HepG2 (cell line): Measurements from ENCODE around the gene CARD19. TPM values are rescaled to one million over a fixed set of nuclear protein-coding genes. Genes with fewer than 3 reads are reported as not detected.

ENCODE experiments used
- ARID5B ChIP-seq: IDR thresholded peaks from 2 replicates; pipeline ENCODE4 v1.4.0; 2020; ENCODE audit warnings: mild to moderate bottlenecking, missing genetic modification reagents
- ELF1 ChIP-seq: sonication (generic); formaldehyde crosslinking; IDR thresholded peaks from 2 replicates; pipeline ENCODE4 v1.4.0; 2020; ENCODE audit warnings: missing genetic modification reagents
- HNF1B ChIP-seq: sonication (generic); formaldehyde crosslinking; IDR thresholded peaks from 2 replicates; pipeline ENCODE4 v1.5.1; 2020; ENCODE audit warnings: mild to moderate bottlenecking, moderate library complexity, missing genetic modification reagents
- MED8 ChIP-seq: sonication (generic); formaldehyde crosslinking; IDR thresholded peaks from 2 replicates; pipeline ENCODE4 v1.8.1; 2023; ENCODE audit warnings: mild to moderate bottlenecking, missing genetic modification reagents; ENCODE audit not compliant: insufficient replicate concordance
- TCF12 ChIP-seq, 2 experiments: fragments of 450-650 bp in 1 of 2; sonication (generic) in 1 of 2; formaldehyde crosslinking in 1 of 2; IDR thresholded peaks; 2 replicates each; pipeline versions ENCODE4 v1.6.1 to v1.8.0; 2017 to 2022; ENCODE audit warnings: antibody characterized with exemption in 1 of 2, mild to moderate bottlenecking in 1 of 2, missing genetic modification reagents in 1 of 2, moderate library complexity in 1 of 2
- ZNF292 ChIP-seq: sonication (generic); formaldehyde crosslinking; IDR thresholded peaks from 2 replicates; pipeline ENCODE4 v1.8.1; 2022; ENCODE audit warnings: mild to moderate bottlenecking, low read depth, missing genetic modification reagents, borderline replicate concordance
- ZSCAN22 ChIP-seq: sonication (generic); formaldehyde crosslinking; IDR thresholded peaks from 2 replicates; pipeline ENCODE4 v1.4.0; 2020; ENCODE audit warnings: mild to moderate bottlenecking, missing genetic modification reagents
- polyA plus RNA-seq, 8 experiments: library from polyadenylated mRNA; depleted of rRNA in 3 of 8; stranded (reverse) in 7 of 8; unstranded in 1 of 8; fragments of >200 nt; fragmentation: Illumina TruSeq in 4 of 8; extraction: Trizol in 4 of 8; gene quantifications; 2 replicates each; pipeline versions ENCODE4 v1.2.1 to v1.2.3, GENCODE V29; 2011 to 2016; ENCODE audit warnings: low read depth in 4 of 8, missing spikeins in 1 of 8, mixed read lengths in 1 of 8; ENCODE audit not compliant: insufficient read depth in 1 of 8
- total RNA-seq, 5 experiments: library from RNA; depleted of rRNA; stranded (reverse); fragments of >200 nt; fragmentation: Illumina TruSeq; extraction: Trizol; gene quantifications; 2 replicates each; pipeline ENCODE4 v1.2.3, GENCODE V29; 2016; ENCODE audit warnings: low read depth in 1 of 5
- TF ChIP-seq, protein P1 (sequence below): sonication (generic); formaldehyde crosslinking; IDR thresholded peaks from 2 replicates; pipeline ENCODE4 v1.4.0; 2020; ENCODE audit warnings: missing genetic modification reagents
- TF ChIP-seq, protein P2 (sequence below): sonication (generic); formaldehyde crosslinking; IDR thresholded peaks from 2 replicates; pipeline ENCODE4; 2020; ENCODE audit warnings: missing genetic modification reagents, mild to moderate bottlenecking, borderline replicate concordance
- TF ChIP-seq, protein P3 (sequence below): sonication (generic); formaldehyde crosslinking; IDR thresholded peaks from 2 replicates; pipeline ENCODE4 v1.4.0; 2020; ENCODE audit warnings: missing genetic modification reagents

Gene CARD19
- total and polyA plus RNA-seq, 2 of the 13 experiments (the other 11 are each of a cell fraction or from before 2014, with no cell fraction given) = 18.4 to 47.2 TPM

DNA sequence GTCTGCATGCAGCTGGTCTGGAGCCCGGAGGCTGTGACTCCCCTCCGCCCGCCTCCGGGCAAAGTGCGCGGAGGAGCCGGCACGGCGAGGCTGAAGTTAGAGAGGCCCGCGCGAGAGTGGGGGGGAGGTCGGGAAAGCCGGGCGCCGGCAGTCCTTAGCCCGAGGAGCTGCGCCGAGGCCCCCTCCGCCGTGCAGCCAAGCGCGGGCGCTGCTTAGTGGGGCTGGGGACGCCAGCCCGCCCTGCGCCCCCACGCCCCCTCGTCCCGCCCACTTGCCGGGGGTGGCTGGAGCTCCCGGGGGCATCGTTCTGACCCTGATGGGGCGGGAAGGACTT lies 37.6 kb downstream of the CARD19 start (continued):
- TF ChIP-seq, protein P1, sequence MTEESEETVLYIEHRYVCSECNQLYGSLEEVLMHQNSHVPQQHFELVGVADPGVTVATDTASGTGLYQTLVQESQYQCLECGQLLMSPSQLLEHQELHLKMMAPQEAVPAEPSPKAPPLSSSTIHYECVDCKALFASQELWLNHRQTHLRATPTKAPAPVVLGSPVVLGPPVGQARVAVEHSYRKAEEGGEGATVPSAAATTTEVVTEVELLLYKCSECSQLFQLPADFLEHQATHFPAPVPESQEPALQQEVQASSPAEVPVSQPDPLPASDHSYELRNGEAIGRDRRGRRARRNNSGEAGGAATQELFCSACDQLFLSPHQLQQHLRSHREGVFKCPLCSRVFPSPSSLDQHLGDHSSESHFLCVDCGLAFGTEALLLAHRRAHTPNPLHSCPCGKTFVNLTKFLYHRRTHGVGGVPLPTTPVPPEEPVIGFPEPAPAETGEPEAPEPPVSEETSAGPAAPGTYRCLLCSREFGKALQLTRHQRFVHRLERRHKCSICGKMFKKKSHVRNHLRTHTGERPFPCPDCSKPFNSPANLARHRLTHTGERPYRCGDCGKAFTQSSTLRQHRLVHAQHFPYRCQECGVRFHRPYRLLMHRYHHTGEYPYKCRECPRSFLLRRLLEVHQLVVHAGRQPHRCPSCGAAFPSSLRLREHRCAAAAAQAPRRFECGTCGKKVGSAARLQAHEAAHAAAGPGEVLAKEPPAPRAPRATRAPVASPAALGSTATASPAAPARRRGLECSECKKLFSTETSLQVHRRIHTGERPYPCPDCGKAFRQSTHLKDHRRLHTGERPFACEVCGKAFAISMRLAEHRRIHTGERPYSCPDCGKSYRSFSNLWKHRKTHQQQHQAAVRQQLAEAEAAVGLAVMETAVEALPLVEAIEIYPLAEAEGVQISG (CRISPR knock-in tag) = peak; percentile 68
- TF ChIP-seq MED8 (CRISPR knock-in tag) (peak; percentile 16), HNF1B (CRISPR knock-in tag) (no peak), ELF1 (no peak), TCF12 (IDR thresholded peaks at IDR 0.05) (no peak), TCF12 (CRISPR knock-in tag; IDR thresholded peaks at IDR 0.05) (peak; percentile 76), ARID5B (no peak; the same call in 1 of the 2 replicates), ZNF292 (CRISPR knock-in tag) (peak; percentile 32; the same call in 1 of the 2 replicates), ZSCAN22 (CRISPR knock-in tag) (no peak)
- TF ChIP-seq, protein P2, sequence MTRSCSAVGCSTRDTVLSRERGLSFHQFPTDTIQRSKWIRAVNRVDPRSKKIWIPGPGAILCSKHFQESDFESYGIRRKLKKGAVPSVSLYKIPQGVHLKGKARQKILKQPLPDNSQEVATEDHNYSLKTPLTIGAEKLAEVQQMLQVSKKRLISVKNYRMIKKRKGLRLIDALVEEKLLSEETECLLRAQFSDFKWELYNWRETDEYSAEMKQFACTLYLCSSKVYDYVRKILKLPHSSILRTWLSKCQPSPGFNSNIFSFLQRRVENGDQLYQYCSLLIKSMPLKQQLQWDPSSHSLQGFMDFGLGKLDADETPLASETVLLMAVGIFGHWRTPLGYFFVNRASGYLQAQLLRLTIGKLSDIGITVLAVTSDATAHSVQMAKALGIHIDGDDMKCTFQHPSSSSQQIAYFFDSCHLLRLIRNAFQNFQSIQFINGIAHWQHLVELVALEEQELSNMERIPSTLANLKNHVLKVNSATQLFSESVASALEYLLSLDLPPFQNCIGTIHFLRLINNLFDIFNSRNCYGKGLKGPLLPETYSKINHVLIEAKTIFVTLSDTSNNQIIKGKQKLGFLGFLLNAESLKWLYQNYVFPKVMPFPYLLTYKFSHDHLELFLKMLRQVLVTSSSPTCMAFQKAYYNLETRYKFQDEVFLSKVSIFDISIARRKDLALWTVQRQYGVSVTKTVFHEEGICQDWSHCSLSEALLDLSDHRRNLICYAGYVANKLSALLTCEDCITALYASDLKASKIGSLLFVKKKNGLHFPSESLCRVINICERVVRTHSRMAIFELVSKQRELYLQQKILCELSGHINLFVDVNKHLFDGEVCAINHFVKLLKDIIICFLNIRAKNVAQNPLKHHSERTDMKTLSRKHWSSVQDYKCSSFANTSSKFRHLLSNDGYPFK (CRISPR knock-in tag) = 0 out of 2 replicates have a peak, but pooled peaks have one; percentile 3
- TF ChIP-seq, protein P3, sequence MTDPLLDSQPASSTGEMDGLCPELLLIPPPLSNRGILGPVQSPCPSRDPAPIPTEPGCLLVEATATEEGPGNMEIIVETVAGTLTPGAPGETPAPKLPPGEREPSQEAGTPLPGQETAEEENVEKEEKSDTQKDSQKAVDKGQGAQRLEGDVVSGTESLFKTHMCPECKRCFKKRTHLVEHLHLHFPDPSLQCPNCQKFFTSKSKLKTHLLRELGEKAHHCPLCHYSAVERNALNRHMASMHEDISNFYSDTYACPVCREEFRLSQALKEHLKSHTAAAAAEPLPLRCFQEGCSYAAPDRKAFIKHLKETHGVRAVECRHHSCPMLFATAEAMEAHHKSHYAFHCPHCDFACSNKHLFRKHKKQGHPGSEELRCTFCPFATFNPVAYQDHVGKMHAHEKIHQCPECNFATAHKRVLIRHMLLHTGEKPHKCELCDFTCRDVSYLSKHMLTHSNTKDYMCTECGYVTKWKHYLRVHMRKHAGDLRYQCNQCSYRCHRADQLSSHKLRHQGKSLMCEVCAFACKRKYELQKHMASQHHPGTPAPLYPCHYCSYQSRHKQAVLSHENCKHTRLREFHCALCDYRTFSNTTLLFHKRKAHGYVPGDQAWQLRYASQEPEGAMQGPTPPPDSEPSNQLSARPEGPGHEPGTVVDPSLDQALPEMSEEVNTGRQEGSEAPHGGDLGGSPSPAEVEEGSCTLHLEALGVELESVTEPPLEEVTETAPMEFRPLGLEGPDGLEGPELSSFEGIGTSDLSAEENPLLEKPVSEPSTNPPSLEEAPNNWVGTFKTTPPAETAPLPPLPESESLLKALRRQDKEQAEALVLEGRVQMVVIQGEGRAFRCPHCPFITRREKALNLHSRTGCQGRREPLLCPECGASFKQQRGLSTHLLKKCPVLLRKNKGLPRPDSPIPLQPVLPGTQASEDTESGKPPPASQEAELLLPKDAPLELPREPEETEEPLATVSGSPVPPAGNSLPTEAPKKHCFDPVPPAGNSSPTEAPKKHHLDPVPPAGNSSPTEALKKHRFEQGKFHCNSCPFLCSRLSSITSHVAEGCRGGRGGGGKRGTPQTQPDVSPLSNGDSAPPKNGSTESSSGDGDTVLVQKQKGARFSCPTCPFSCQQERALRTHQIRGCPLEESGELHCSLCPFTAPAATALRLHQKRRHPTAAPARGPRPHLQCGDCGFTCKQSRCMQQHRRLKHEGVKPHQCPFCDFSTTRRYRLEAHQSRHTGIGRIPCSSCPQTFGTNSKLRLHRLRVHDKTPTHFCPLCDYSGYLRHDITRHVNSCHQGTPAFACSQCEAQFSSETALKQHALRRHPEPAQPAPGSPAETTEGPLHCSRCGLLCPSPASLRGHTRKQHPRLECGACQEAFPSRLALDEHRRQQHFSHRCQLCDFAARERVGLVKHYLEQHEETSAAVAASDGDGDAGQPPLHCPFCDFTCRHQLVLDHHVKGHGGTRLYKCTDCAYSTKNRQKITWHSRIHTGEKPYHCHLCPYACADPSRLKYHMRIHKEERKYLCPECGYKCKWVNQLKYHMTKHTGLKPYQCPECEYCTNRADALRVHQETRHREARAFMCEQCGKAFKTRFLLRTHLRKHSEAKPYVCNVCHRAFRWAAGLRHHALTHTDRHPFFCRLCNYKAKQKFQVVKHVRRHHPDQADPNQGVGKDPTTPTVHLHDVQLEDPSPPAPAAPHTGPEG (CRISPR knock-in tag) = no peak
